H1 (cell line): Measurements from ENCODE around the gene RASA4. TPM values are rescaled to one million over a fixed set of nuclear protein-coding genes. Genes with fewer than 3 reads are reported as not detected.
"Not testable (repeated sequence)": the region's sequence is repeated elsewhere in the genome, so short reads cannot be mapped to it uniquely, and the experiment has no call there.

Experiments
- CTCF ChIA-PET: fragments of 300-600 bp; sonication (Branson Sonifier 250); formaldehyde crosslinking; loops from one replicate; lab custom pipeline; 2021; ENCODE audit not compliant: partially characterized antibody; lab: Charles Lee
- POLR2A ChIA-PET: fragments of 300-600 bp; sonication (Branson Sonifier 250); formaldehyde crosslinking; loops from one replicate; lab custom pipeline; 2021; ENCODE audit warnings: inconsistent platforms; ENCODE audit not compliant: partially characterized antibody; lab: Charles Lee
- DNase-seq, 2 experiments: peaks; one replicate each; pipeline versions ENCODE4 v3.0.0 to v3.0.0-alpha.2; 2010 to 2022; ENCODE audit warnings: low spot score in 2 of 2, low read depth in 1 of 2, mixed read lengths in 1 of 2
- FAIRE-seq: peaks from 2 replicates; lab custom pipeline; 2011; peaks lifted over from hg19 to GRCh38; lab: Jason Lieb, UNC
- H2AFZ ChIP-seq: 2 replicates; pipeline ENCODE4 v1.8.1; 2012; ENCODE audit warnings: low read length, inconsistent platforms
- H2AK5ac ChIP-seq: 2 replicates; pipeline ENCODE4 v1.6.1; 2013; ENCODE audit warnings: low read depth, low read length
- H2BK120ac ChIP-seq: replicated peaks from 2 replicates; pipeline ENCODE3; 2013; ENCODE audit warnings: low read depth, low read length, inconsistent platforms
- H2BK12ac ChIP-seq: 2 replicates; pipeline ENCODE4 v1.6.1; 2013; ENCODE audit warnings: low read depth, low read length
- H2BK15ac ChIP-seq: 2 replicates; pipeline ENCODE4 v1.6.1; 2013; ENCODE audit warnings: low read length
- H2BK20ac ChIP-seq: 2 replicates; pipeline ENCODE4 v1.6.1; 2013; ENCODE audit warnings: low read length
- H2BK5ac ChIP-seq: 2 replicates; pipeline ENCODE4 v1.6.1; 2013; ENCODE audit warnings: low read depth, low read length
- H3K14ac ChIP-seq: 2 replicates; pipeline ENCODE4 v1.6.1; 2013; ENCODE audit warnings: inconsistent platforms; ENCODE audit not compliant: insufficient read length
- H3K18ac ChIP-seq: 2 replicates; pipeline ENCODE4 v1.6.1; 2013; ENCODE audit warnings: low read length; ENCODE audit errors: extremely low read depth
- H3K23ac ChIP-seq: 2 replicates; pipeline ENCODE4 v1.6.1; 2013; ENCODE audit warnings: inconsistent platforms; ENCODE audit not compliant: insufficient read length
- H3K23me2 ChIP-seq: 2 replicates; pipeline ENCODE4 v1.6.1; 2013; ENCODE audit warnings: low read depth, low read length
- H3K27ac ChIP-seq: 2 replicates; pipeline ENCODE4 v1.6.1; 2011; ENCODE audit warnings: low read depth, low read length, inconsistent platforms
- H3K27me3 ChIP-seq, 4 experiments: replicated peaks in 1 of 4; 1 replicate in 1 of 4; 2 replicates in 3 of 4; pipeline versions ENCODE4 v1.6.1 to v1.8.1; 2011 to 2013; ENCODE audit warnings: low read length in 3 of 4, mild to moderate bottlenecking in 3 of 4, inconsistent platforms in 2 of 4, mixed read lengths in 2 of 4, moderate library complexity in 1 of 4; ENCODE audit not compliant: control insufficient read depth in 3 of 4, insufficient read depth in 3 of 4; ENCODE audit errors: extremely low read depth in 1 of 4
- H3K36me3 ChIP-seq, 4 experiments: 2 replicates each; pipeline versions ENCODE4 v1.6.1 to v1.8.1; 2011 to 2013; ENCODE audit warnings: mild to moderate bottlenecking in 4 of 4, low read length in 3 of 4, moderate library complexity in 2 of 4, control low read depth in 1 of 4, inconsistent platforms in 1 of 4; ENCODE audit not compliant: insufficient read depth in 4 of 4, control insufficient read depth in 2 of 4
- H3K4ac ChIP-seq: replicated peaks from 2 replicates; pipeline ENCODE3; 2013; ENCODE audit warnings: low read length, low read depth, mixed read lengths, inconsistent platforms; ENCODE audit not compliant: insufficient read length
- H3K4me1 ChIP-seq, 4 experiments: replicated peaks in 1 of 4; 1 replicate in 1 of 4; 2 replicates in 3 of 4; pipeline versions ENCODE4 v1.6.1 to v1.8.1; 2011 to 2013; ENCODE audit warnings: low read length in 3 of 4, inconsistent platforms in 2 of 4, mixed read lengths in 1 of 4; ENCODE audit not compliant: insufficient read depth in 4 of 4, control insufficient read depth in 3 of 4
- H3K4me2 ChIP-seq, 2 experiments: 2 replicates each; pipeline versions ENCODE4 v1.6.1 to v1.8.1; 2011 to 2013; ENCODE audit warnings: low read depth in 2 of 2, low read length in 2 of 2, control low read depth in 1 of 2, inconsistent platforms in 1 of 2, mild to moderate bottlenecking in 1 of 2; ENCODE audit not compliant: insufficient read depth in 1 of 2
- H3K4me3 ChIP-seq, 4 experiments: fragments of 200-600, 300-600 bp in 1 of 4; sonication (generic), shearing (Covaris generic), sonication (Bioruptor Twin) in 1 of 4; 2 replicates each; pipeline versions ENCODE4 v1.5.1 to v1.8.1; 2011 to 2016; ENCODE audit warnings: low read length in 4 of 4, low read depth in 3 of 4, control low read depth in 2 of 4, inconsistent platforms in 2 of 4, mild to moderate bottlenecking in 2 of 4, mixed read lengths in 1 of 4, moderate library complexity in 1 of 4; ENCODE audit not compliant: insufficient read depth in 2 of 4; ENCODE audit errors: extremely low read depth in 1 of 4
- H3K56ac ChIP-seq: replicated peaks from 2 replicates; pipeline ENCODE3; 2013; ENCODE audit warnings: low read depth, mild to moderate bottlenecking, mixed read lengths, low read length, inconsistent platforms; ENCODE audit not compliant: insufficient read length
- H3K79me1 ChIP-seq: 2 replicates; pipeline ENCODE4 v1.6.1; 2013; ENCODE audit warnings: low read depth, low read length, control low read depth
- H3K79me2 ChIP-seq, 2 experiments: 2 replicates each; pipeline versions ENCODE4 v1.6.1 to v1.8.1; 2012 to 2013; ENCODE audit warnings: low read length in 2 of 2, mild to moderate bottlenecking in 2 of 2, inconsistent platforms in 1 of 2; ENCODE audit not compliant: insufficient read depth in 2 of 2, control insufficient read depth in 1 of 2
- H3K9ac ChIP-seq, 4 experiments: replicated peaks in 1 of 4; 1 replicate in 1 of 4; 2 replicates in 3 of 4; pipeline versions ENCODE4 v1.6.1 to v1.8.1; 2011 to 2013; ENCODE audit warnings: low read depth in 3 of 4, low read length in 3 of 4, control low read depth in 2 of 4, mild to moderate bottlenecking in 2 of 4, moderate library complexity in 2 of 4, inconsistent platforms in 1 of 4; ENCODE audit errors: extremely low read depth in 1 of 4
- H3K9me3 ChIP-seq, 2 experiments: 2 replicates each; pipeline versions ENCODE4 v1.6.1 to v1.8.1; 2012 to 2013; ENCODE audit warnings: mild to moderate bottlenecking in 2 of 2, moderate library complexity in 2 of 2, control low read depth in 1 of 2, inconsistent platforms in 1 of 2, low read depth in 1 of 2, low read length in 1 of 2, mixed read lengths in 1 of 2; ENCODE audit not compliant: insufficient read depth in 2 of 2
- H4K20me1 ChIP-seq, 2 experiments: replicated peaks in 1 of 2; 2 replicates each; pipeline versions ENCODE3 to v1.8.1; 2011 to 2013; ENCODE audit warnings: inconsistent platforms in 2 of 2, low read length in 2 of 2, mild to moderate bottlenecking in 1 of 2; ENCODE audit not compliant: insufficient read depth in 2 of 2, control insufficient read depth in 1 of 2
- H4K5ac ChIP-seq: 2 replicates; pipeline ENCODE4 v1.6.1; 2013; ENCODE audit warnings: low read length, low read depth, mixed read lengths, inconsistent platforms; ENCODE audit not compliant: insufficient read length
- H4K8ac ChIP-seq: 2 replicates; pipeline ENCODE4 v1.8.0; 2013; ENCODE audit warnings: mild to moderate bottlenecking, moderate library complexity, low read length, inconsistent platforms; ENCODE audit not compliant: insufficient read depth; ENCODE audit errors: extremely low read depth
- H4K91ac ChIP-seq: replicated peaks from 2 replicates; pipeline ENCODE3; 2013; ENCODE audit warnings: low read length, mixed read lengths, inconsistent platforms; ENCODE audit not compliant: insufficient read length
- WGBS, 2 experiments: shearing (Covaris generic) in 1 of 2; methylation state at CpG; one replicate each; pipeline versions ENCODE4 v1.1.6 to v1.1.7; 2013 to 2015; ENCODE audit warnings: low lambda C conversion rate in 2 of 2, mixed read lengths in 2 of 2, inconsistent platforms in 1 of 2, low coverage in 1 of 2, missing lambda C conversion rate in 1 of 2; ENCODE audit not compliant: insufficient replicate concordance in 2 of 2, insufficient coverage in 1 of 2, insufficient read length in 1 of 2; ENCODE audit errors: extremely low coverage in 1 of 2, missing lambda C conversion rate in 1 of 2; 5-methylcytosine and 5-hydroxymethylcytosine counted together
- polyA plus RNA-seq, 7 experiments: library from polyadenylated mRNA; depleted of rRNA in 3 of 7; stranded (reverse) in 5 of 7; unstranded in 2 of 7; fragments of >200 nt in 5 of 7; fragments of 200-250 nt in 2 of 7; gene quantifications; 1 replicate in 5 of 7; 2 replicates in 1 of 7; 4 replicates in 1 of 7; pipeline versions ENCODE4 v1.2.1 to v1.2.3, GENCODE V29; 2011 to 2013; ENCODE audit warnings: missing spikeins in 2 of 7, mixed read lengths in 2 of 7
- total RNA-seq: library from RNA; stranded (reverse); fragmentation: NEBNext Ultra II Directional; extraction: Animal tissue kit (Norgen Biotek cat#: 25700); gene quantifications from 2 replicates; pipeline ENCODE4 v1.2.1, GENCODE V29; 2021

Gene RASA4
- total and polyA plus RNA-seq, 2 of the 8 experiments (the other 6 are each of a cell fraction or from before 2014, with no cell fraction given) = 19.6 to 23.4 TPM

- no CpG with 5 or more reads among the region's 4 CpGs for WGBS, 2 experiments
- H4K5ac ChIP-seq, H2AK5ac ChIP-seq, H3K9me3 ChIP-seq, H3K79me1 ChIP-seq, H4K91ac ChIP-seq, H3K14ac ChIP-seq, H2AFZ ChIP-seq, POLR2A ChIA-PET, H2BK120ac ChIP-seq, H3K4me1 ChIP-seq, H3K4me3 ChIP-seq, H3K27me3 ChIP-seq, H3K79me2 ChIP-seq, H3K56ac ChIP-seq, DNase-seq, H2BK5ac ChIP-seq, H3K4ac ChIP-seq, H3K36me3 ChIP-seq, FAIRE-seq, H3K9ac ChIP-seq, H3K4me2 ChIP-seq, H3K18ac ChIP-seq, H2BK12ac ChIP-seq, H3K23ac ChIP-seq, H3K27ac ChIP-seq, CTCF ChIA-PET, H4K8ac ChIP-seq, H4K20me1 ChIP-seq, H2BK15ac ChIP-seq, H2BK20ac ChIP-seq, H3K23me2 ChIP-seq: not testable (repeated sequence)
These were observed 2.2 kb downstream of the RASA4 start for GRCh38 chr7:102614346-102614697.

- H3K9ac ChIP-seq, H3K36me3 ChIP-seq, H4K91ac ChIP-seq, H3K4me1 ChIP-seq, H3K14ac ChIP-seq, H2AK5ac ChIP-seq, CTCF ChIA-PET, H4K8ac ChIP-seq, H3K4ac ChIP-seq, H2BK120ac ChIP-seq, H3K18ac ChIP-seq, H3K4me3 ChIP-seq, H2BK15ac ChIP-seq, H3K79me1 ChIP-seq, H3K23me2 ChIP-seq, H3K23ac ChIP-seq, H2BK5ac ChIP-seq, H3K4me2 ChIP-seq, H3K27ac ChIP-seq, H3K79me2 ChIP-seq, H2BK20ac ChIP-seq, H2BK12ac ChIP-seq, H4K5ac ChIP-seq, H3K56ac ChIP-seq, H3K9me3 ChIP-seq, H2AFZ ChIP-seq, FAIRE-seq, H4K20me1 ChIP-seq, POLR2A ChIA-PET, H3K27me3 ChIP-seq: not testable (repeated sequence)
- DNase-seq = peak in 1 of 2 experiments; percentile 51
- WGBS, 2 experiments = 100% methylated on average over 2 of the region's 15 CpGs; no CpG with 5 or more reads in 1 of the 2 experiments
These were observed 2.8 kb downstream of the RASA4 start for GRCh38 chr7:102613575-102614345.
